Inferior parietal cortex (tissue), 1 donor: ENCODE results near the gene EHBP1L1.
A peak's percentile ranks its signal among the peaks of the same experiment; 100 is the strongest.
"Not testable (repeated sequence)": the region's sequence is repeated elsewhere in the genome, so short reads cannot be mapped to it uniquely, and the experiment has no call there.

ENCODE experiments used
- DNase-seq: peaks from one replicate; pipeline ENCODE4 v3.0.0-alpha.2; 2016; ENCODE audit errors: extremely low spot score

EHBP1L1 gene

GRCh38 chr11:65636108-65637031 lies 60.5 kb downstream of the EHBP1L1 start:
- no peak for DNase-seq

GRCh38 chr11:65637032-65637557 lies 61.2 kb downstream of the EHBP1L1 start:
- DNase-seq, result no peak

DNA sequence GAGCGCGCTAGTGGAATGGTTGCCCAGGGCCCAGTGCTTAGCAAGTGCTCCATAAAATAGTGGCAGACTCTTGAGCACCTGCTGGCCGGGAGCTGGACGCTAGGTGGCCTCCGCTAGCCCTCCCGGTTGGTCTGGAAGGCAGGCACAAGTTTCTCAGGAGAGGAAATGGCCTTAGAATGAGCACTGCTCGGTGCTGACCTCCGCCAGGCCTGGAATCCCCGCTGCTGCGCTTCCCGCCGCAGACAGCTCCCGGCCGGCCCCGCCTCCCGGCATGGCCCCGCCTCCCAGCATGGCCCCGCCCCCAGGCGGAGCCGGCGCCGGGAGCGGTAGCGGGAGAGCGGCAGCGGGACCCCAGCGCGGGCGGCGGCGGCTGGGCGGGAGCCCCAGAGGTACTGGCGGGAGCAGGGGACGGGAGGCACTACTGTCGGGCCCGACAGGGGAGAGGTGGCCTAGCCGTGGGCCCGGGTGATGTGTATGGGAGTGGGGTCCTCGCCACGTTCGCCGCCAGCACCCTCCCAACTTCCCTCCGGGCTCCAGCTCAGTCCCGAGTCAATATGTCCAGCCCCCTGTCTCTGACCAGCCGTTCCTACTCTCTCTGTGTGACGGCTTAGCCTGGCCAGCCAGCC lies 62.1 kb downstream of the EHBP1L1 start, which contains the start of gene SIPA1:
Gene SIPA1, plus strand, starts transcription at position 308 of the 626 bp plus-strand sequence. CDS start 2,821 bp downstream, outside the sequence.
- DNase-seq, result peak; percentile 63

GRCh38 chr11:65639228-65639597 lies 63.4 kb downstream of the EHBP1L1 start:
- not testable (repeated sequence) for DNase-seq

DNA sequence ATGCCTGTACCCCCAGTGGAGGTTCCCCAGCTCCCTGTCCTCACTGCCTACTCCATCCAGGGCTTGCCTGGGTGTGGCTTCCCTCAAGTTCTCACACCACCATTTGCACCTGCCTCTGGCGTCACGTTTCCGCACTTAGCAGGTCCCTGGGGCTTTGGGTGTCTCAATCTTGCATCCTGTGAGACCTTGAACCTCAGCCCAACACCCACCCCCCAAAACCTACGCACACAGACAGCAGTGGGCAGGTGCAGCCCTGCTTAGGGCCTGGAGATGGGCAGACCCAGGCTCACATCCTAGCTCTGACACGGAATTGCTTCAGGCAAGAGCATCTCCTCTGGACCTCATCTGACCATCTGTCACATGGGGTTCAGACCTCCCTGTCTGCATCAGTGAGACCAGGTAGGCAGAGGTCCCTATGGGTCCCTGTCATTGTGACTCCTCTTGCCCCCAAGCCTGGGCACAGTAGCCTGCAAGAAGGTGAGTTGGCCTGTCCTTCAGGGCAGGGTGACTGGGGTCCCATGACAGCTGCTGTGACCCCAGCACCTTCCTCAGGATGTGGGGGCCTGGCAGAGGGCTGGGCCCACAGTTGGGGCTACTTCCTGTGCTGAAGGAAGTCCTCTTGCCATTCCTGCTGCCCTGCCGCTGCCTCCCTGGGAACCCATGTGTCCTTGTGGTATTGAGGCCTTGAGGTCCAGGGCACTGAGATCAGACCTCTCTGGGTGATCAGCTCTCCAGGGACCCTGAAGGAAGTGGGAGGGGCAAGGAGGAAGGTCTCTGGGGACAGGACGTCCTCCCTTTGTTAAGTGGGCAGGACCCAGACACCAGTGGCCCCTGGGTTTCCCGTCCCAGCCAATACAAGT lies 64.0 kb downstream of the EHBP1L1 start:
- no peak for DNase-seq

- DNase-seq, result no peak
Measured at GRCh38 chr11:65640483-65641296, 64.8 kb downstream of the EHBP1L1 start.

- DNase-seq, result no peak
Measured at GRCh38 chr11:65641297-65642013, 65.6 kb downstream of the EHBP1L1 start.
